ENCODE measurements around the gene CCDC196.

The CCDC196 gene, protein sequence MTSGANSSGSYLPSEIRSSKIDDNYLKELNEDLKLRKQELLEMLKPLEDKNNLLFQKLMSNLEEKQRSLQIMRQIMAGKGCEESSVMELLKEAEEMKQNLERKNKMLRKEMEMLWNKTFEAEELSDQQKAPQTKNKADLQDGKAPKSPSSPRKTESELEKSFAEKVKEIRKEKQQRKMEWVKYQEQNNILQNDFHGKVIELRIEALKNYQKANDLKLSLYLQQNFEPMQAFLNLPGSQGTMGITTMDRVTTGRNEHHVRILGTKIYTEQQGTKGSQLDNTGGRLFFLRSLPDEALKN

DNA sequence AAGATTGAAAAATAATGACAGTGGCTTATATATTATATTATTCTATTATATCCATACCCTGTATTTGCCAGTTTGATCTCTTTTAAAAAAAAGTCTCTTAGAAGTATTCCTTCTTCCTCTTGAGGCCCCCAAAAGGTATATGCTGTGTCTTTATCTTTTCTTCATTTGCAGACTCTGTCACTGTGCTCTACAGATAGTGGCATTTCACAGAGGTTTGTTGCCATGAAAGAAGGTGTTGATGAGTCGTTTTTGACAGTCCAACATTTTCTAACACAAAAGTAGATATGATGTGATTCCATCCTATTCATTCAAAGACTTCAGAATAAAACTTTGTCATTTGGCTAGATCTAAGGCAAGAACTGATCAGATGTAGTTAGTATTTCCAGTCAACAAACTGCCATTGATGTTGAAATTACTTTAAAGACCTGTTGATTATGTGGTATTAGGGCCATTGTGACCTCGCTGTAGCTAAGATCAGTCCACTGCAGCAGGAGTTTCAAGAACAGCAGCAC, at the start of gene CCDC196:
CCDC196 (plus strand) TSS at position 462 of the 512 bp plus-strand sequence. CDS start 132 bp downstream, outside the sequence.
- no peak for DNase-seq

- no peak for DNase-seq
These were observed 45.4 kb upstream of the CCDC196 start for GRCh38 chr14:66440801-66441200.

GRCh38 chr14:66442953-66443571, 43.1 kb upstream of the CCDC196 start:
- DNase-seq: no peak

- no peak for DNase-seq
These were observed 42.4 kb upstream of the CCDC196 start for GRCh38 chr14:66443785-66444184.

DNA sequence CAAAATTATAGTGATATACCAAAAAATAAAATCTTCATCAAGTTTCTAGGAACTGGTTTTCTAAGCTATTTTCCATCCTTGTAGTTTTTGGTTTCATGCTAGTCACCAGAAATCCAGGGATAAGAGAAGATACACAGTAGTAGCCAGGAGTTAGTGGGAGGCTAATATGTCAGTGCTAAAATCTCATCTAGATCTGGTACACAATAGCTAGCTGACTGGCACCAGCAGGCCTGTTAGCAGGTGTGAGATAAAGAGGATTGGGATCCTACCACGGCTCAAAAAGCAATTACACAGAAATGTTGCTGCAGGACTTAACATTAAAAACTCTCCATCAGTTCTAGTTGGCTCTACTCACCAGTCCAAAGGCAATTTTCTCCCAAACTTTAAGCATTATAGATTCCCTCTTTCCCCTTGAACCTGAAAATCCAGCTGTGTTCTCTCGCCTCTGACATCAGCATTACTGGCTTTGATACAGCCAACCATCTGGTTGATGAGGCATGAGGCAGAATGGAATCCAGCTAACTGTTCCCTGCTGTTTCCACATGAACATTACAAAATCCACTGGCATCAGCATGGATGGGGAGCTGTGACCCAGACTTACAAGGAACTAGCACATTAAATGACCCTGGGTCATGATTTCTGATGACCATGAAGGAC, 41.8 kb upstream of the CCDC196 start:
- no peak for DNase-seq

- no peak for DNase-seq
These were observed 40.2 kb upstream of the CCDC196 start for GRCh38 chr14:66445936-66446335.

DNA sequence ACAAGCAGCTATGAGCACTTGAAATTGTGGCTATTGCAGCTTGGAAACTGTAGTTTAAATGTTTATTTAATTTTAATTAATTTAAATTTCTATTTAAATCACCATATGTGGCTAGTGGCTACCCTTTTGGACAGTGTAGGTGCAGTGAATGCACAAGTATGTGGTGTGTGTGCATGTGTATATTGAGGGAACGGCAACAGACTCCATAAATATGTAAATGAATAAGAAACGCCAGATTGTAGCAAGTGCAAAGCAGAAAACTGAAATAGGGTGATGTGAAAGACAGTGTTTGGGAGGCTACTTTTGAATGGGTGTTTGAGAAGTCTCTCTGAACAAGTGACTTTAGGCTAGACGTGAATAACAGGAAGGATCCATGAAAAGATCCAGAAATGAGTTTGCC, 32.7 kb upstream of the CCDC196 start:
- no peak for DNase-seq

DNA sequence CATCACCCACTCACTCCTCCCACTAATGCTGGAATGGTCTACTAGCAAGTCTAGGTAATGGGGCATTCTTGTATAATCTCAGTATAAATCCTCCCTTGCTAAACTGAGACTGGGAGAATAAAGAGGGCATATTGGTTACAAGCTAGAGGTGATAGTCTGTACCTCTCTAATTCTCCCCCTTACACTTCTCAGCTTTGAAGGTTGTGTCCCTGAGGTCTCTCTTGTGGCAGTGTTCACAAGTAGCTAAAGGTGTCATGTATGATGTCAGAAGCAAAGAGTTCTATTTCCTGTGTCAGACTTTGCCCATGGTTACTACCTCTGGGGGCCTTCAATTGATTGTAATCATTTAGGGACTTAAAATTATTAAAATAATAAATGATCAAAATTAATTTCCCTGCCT, 26.6 kb upstream of the CCDC196 start:
- no peak for DNase-seq

DNA sequence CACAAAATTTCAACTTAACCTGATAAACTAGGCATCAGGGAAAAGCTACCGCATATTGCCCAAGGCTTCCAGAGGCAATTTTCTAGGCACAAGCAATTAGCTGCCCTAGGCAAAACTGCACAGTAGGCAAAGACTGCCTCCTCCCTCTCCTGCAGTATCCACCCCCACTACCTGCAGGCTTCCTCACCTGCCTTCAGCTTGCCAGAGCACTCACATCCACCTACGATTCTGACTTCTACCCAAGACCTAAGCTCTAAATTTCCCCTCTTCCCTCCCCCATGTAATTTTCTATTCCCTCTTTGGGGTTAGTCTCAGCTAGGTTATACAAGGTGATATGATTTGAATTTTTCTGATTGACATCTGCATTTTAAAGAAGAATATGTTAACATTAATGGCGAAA, 21.9 kb upstream of the CCDC196 start:
- no peak for DNase-seq

GRCh38 chr14:66468778-66469367, 17.3 kb upstream of the CCDC196 start:
- DNase-seq: no peak

GRCh38 chr14:66471584-66471983, 14.6 kb upstream of the CCDC196 start:
- DNase-seq: no peak

- no peak for DNase-seq
These were observed 13.9 kb upstream of the CCDC196 start for GRCh38 chr14:66472251-66472650.

DNA sequence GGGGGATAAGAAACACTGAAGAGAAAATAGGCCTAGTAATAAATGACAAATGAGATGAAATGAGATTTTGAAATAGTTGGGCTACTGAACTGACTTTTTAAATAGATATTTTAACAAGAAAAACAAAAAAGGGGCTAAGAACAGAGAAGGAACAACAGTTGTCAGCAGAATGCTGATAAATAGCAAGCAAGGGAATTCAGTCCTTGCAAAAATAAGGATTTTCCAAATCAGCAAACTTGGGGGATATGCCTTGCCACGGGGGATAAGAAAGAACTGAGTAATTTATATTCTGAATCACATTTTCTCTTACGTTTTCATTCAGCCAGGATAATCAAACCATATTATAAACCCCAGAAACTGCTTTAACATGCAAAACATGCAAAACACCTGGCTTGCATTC, 12.9 kb upstream of the CCDC196 start:
- no peak for DNase-seq

DNA sequence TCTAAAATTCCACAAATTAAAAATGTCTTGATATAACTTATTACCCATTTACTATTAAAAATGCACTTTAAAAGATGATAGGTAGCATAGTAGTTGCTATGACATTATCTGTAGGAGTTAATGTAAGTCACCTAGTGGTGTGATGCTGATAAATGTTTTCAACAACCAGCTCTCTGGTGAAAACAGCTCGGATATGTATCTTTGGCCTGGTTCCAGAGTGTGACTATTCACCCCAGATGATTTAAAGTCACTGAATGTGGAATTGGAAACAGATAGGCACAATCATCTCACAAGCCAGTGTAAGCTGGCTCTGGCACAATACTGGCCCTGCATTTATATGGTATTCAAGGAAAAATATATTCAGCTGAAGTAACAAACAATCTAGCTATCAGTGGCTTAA, 9.2 kb upstream of the CCDC196 start:
- DNase-seq: no peak

DNA sequence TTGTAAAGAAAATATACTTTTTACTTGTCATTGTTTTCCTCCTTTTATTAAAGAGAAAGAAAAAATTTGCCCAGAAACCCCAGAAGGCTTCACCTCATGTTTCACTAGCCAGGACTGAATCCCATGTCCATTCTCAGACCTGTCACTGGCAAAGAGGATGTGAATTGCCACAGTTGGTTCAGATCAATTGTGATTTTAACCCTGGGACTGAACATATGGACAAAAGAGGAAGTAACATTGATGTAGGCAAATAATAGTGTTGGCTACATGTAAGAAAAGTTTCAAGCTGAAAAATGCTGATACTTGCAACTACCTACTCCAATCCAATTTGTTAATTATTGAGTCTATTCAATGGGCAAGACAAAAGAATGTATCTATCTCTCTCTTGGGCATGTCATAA, 8.6 kb upstream of the CCDC196 start:
- DNase-seq: no peak

DNA sequence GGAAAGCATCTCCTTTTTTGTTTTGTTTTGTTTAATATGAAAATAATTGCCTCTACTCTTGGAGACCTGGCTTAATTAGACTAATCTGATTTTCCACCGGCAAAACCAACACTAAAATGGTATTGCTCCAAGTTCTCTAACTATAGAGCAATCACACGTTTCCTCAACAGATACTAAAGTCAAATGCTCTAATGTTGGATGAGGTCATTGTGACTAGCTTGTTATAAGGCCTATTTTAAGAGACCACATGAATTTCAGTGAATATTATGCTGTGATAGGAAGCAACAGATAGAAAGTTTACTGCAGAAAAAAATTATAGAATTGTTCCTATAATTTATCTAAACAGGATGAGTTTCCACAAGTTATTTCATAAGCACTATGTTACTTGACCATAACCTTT, 3.3 kb upstream of the CCDC196 start:
- no peak for DNase-seq

- DNase-seq: no peak
These were observed 2.8 kb upstream of the CCDC196 start for GRCh38 chr14:66483322-66483721.

- DNase-seq: no peak
These were observed 1.1 kb upstream of the CCDC196 start for GRCh38 chr14:66485029-66485428.

GRCh38 chr14:66487164-66487563, 993 bp downstream of the CCDC196 start:
- DNase-seq: no peak

- no peak for DNase-seq
These were observed 4.3 kb downstream of the CCDC196 start for GRCh38 chr14:66490143-66491111.

DNA sequence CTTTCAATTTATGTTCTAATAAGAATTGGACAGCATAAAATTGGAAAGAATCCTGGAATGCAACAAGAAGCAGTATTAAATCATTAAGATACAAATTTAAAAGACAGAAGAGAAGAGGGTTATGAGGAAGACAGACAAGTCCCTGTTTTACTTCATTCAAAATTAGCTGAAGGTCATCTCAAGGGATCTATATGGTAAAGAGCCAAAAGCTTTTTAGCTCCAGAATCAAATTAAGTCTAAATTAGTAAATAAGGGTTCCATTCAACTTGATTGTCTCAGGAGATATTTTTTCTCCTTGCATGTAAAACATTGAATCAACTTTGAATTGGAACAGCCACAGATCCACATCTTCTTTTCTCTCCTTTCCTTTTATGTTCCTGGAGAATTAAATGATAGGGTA, 7.6 kb downstream of the CCDC196 start:
- no peak for DNase-seq

All from 8988T (cell line).